HCT116 (cell line): ENCODE measurements around the gene ZMYM2. TPM values are rescaled to one million over a fixed set of nuclear protein-coding genes. Genes with fewer than 3 reads are reported as not detected.

Experiments
- ATAC-seq: fragments of 200-7000 bp; cut with Tn5 transposase; 2 replicates; pipeline ENCODE4 v1.9.1; 2020; ENCODE audit warnings: mild to moderate bottlenecking, moderate library complexity
- BruUV-seq: library from RNA; stranded (reverse); fragments of 400-500 nt; replicated peaks from 2 replicates; lab custom pipeline; 2021; lab: Mats Ljungman, UMichigan
- CTCF ChIA-PET: fragments of 300-600 bp; sonication (Branson Sonifier 250); formaldehyde crosslinking; loops from one replicate; lab custom pipeline; 2021; ENCODE audit warnings: antibody characterized with exemption; lab: Charles Lee
- POLR2A ChIA-PET: fragments of 300-600, 350-600 bp; sonication (Branson Sonifier 250); formaldehyde crosslinking; loops from one replicate; lab custom pipeline; 2021; ENCODE audit warnings: antibody characterized with exemption; lab: Charles Lee
- RAD21 ChIA-PET, 2 experiments: fragments of 300-600 bp; sonication (Branson Sonifier 250); formaldehyde crosslinking; loops; one replicate each; lab custom pipeline; 2023; ENCODE audit warnings: low total read pairs in 2 of 2; ENCODE audit not compliant: uncharacterized antibody in 2 of 2, unreplicated experiment in 2 of 2, low non-redundant PET in 1 of 2; lab: Charles Lee
- DNase-seq: peaks from one replicate; pipeline ENCODE4 v3.0.0-alpha.2; 2010; ENCODE audit warnings: low read depth, low spot score
- H2AFZ ChIP-seq: fragments of 200-600 bp; shearing (Covaris generic), sonication (generic); 2 replicates; pipeline ENCODE4 v1.6.1; 2017; ENCODE audit warnings: low read depth, mixed run types, mixed read lengths, antibody characterized with exemption, low read length; ENCODE audit not compliant: poor library complexity, severe bottlenecking
- H3K27ac ChIP-seq: 2 replicates; pipeline ENCODE4 v1.5.1; 2012; ENCODE audit warnings: low read depth, low read length
- H3K27me3 ChIP-seq: fragments of 200-600 bp; sonication (generic); 2 replicates; pipeline ENCODE4 v1.6.1; 2016; ENCODE audit warnings: mixed run types, low read length, mixed read lengths; ENCODE audit not compliant: insufficient read depth
- H3K36me3 ChIP-seq, 2 experiments: fragments of 200-500 bp in 1 of 2; fragments of 200-600 bp in 1 of 2; sonication (Bioruptor generic) in 1 of 2; sonication (generic) in 1 of 2; 2 replicates each; pipeline versions ENCODE4 v1.5.1 to v1.6.1; 2014 to 2016; ENCODE audit warnings: low read length in 2 of 2, inconsistent platforms in 1 of 2, mixed read lengths in 1 of 2, mixed run types in 1 of 2; ENCODE audit not compliant: insufficient read depth in 2 of 2, control insufficient read depth in 1 of 2
- H3K4me1 ChIP-seq, 2 experiments: fragments of 200-600 bp in 1 of 2; sonication (generic) in 1 of 2; 2 replicates each; pipeline versions ENCODE4 v1.5.1 to v1.6.1; 2012 to 2017; ENCODE audit warnings: low read length in 2 of 2, inconsistent platforms in 1 of 2, mild to moderate bottlenecking in 1 of 2, mixed read lengths in 1 of 2, mixed run types in 1 of 2, moderate library complexity in 1 of 2; ENCODE audit not compliant: insufficient read depth in 2 of 2, control insufficient read depth in 1 of 2
- H3K4me2 ChIP-seq: fragments of 200-600 bp; sonication (generic); 2 replicates; pipeline ENCODE4 v1.6.1; 2017; ENCODE audit warnings: mixed run types, low read length, mixed read lengths
- H3K4me3 ChIP-seq, 2 experiments: fragments of 200-600 bp in 1 of 2; sonication (generic) in 1 of 2; replicated peaks in 1 of 2; 2 replicates each; pipeline ENCODE4 v1.5.1; 2011 to 2016; ENCODE audit warnings: low read length in 2 of 2, control low read depth in 1 of 2, low read depth in 1 of 2, mild to moderate bottlenecking in 1 of 2, mixed read lengths in 1 of 2, mixed run types in 1 of 2
- H3K79me2 ChIP-seq: fragments of 200-600 bp; sonication (generic); 2 replicates; pipeline ENCODE4 v1.6.1; 2017; ENCODE audit warnings: mild to moderate bottlenecking, mixed run types, low read length, moderate library complexity, mixed read lengths; ENCODE audit not compliant: insufficient read depth
- H3K9ac ChIP-seq: fragments of 200-600 bp; sonication (generic); 2 replicates; pipeline ENCODE4 v1.6.1; 2016; ENCODE audit warnings: low read length, mixed read lengths
- H3K9me2 ChIP-seq: fragments of 200-600 bp; sonication (generic), shearing (Covaris generic); 2 replicates; pipeline ENCODE4 v1.6.1; 2017; ENCODE audit warnings: mixed run types, mild to moderate bottlenecking, moderate library complexity; ENCODE audit not compliant: insufficient read depth
- H3K9me3 ChIP-seq, 2 experiments: fragments of 200-500 bp in 1 of 2; fragments of 200-600 bp in 1 of 2; sonication (Bioruptor generic) in 1 of 2; sonication (generic) in 1 of 2; 2 replicates each; pipeline ENCODE4 v1.6.1; 2014 to 2017; ENCODE audit warnings: low read length in 2 of 2, mixed read lengths in 2 of 2, inconsistent platforms in 1 of 2, low read depth in 1 of 2, mild to moderate bottlenecking in 1 of 2, mixed run types in 1 of 2, moderate library complexity in 1 of 2; ENCODE audit not compliant: control insufficient read depth in 1 of 2, insufficient read depth in 1 of 2
- H4K20me1 ChIP-seq: fragments of 200-600 bp; sonication (generic), shearing (Covaris generic); 2 replicates; pipeline ENCODE4 v1.6.1; 2017; ENCODE audit warnings: mixed run types, mild to moderate bottlenecking, moderate library complexity; ENCODE audit not compliant: insufficient read depth
- CEBPB ChIP-seq: IDR thresholded peaks from 2 replicates; pipeline ENCODE4 v1.6.1; 2012; ENCODE audit warnings: low read depth
- EZH2 ChIP-seq: fragments of 200-600 bp; sonication (generic); IDR thresholded peaks from 2 replicates; pipeline ENCODE4 v1.6.1; 2017; ENCODE audit warnings: antibody characterized with exemption, mixed run types
- EZH2phosphoT487 ChIP-seq: fragments of 200-600 bp; IDR thresholded peaks from 2 replicates; pipeline ENCODE4 v1.6.1; 2018; ENCODE audit warnings: antibody characterized with exemption, borderline replicate concordance
- POLR2AphosphoS5 ChIP-seq: IDR thresholded peaks from 2 replicates; pipeline ENCODE4 v1.6.1; 2011; ENCODE audit warnings: mild to moderate bottlenecking, low read depth, low read length, moderate library complexity
- RAD21 ChIP-seq: IDR thresholded peaks from 2 replicates; pipeline ENCODE4 v1.6.1; 2012; ENCODE audit warnings: low read depth, mild to moderate bottlenecking
- SIN3A ChIP-seq: IDR thresholded peaks from 2 replicates; pipeline ENCODE4 v1.6.1; 2012; ENCODE audit warnings: low read depth
- TCF7L2 ChIP-seq: IDR thresholded peaks from 2 replicates; pipeline ENCODE4 v1.7.0; 2011; ENCODE audit warnings: borderline replicate concordance, inconsistent platforms; ENCODE audit not compliant: insufficient read depth, insufficient read length; ENCODE audit errors: extremely low read depth
- intact Hi-C: fragments of 100-400 bp; cut with micrococcal nuclease; formaldehyde crosslinking; loops from 2 replicates; pipeline ENCODE4 v1.10.0; 2022
- total RNA-seq: library from RNA; stranded (reverse); gene quantifications from one replicate; pipeline ENCODE4 v1.2.1, GENCODE V29; 2021; ENCODE audit not compliant: unreplicated experiment
- TF ChIP-seq, protein P1 (sequence below), 3 experiments: fragments of 200-600 bp in 1 of 3; sonication (generic) in 1 of 3; IDR thresholded peaks in 2 of 3; conservative IDR thresholded peaks in 1 of 3; 2 replicates each; pipeline ENCODE4 v1.5.1; 2012 to 2017; ENCODE audit warnings: low read depth in 2 of 3, low read length in 2 of 3, antibody characterized with exemption in 1 of 3, borderline replicate concordance in 1 of 3, control low read depth in 1 of 3, mild to moderate bottlenecking in 1 of 3, mixed read lengths in 1 of 3, mixed run types in 1 of 3, moderate library complexity in 1 of 3; ENCODE audit not compliant: insufficient read depth in 1 of 3
- TF ChIP-seq, protein P2 (sequence below): IDR thresholded peaks from 2 replicates; pipeline ENCODE4 v1.6.1; 2012
- TF ChIP-seq, protein P3 (sequence below): IDR thresholded peaks from 2 replicates; pipeline ENCODE4 v1.6.1; 2012

Gene ZMYM2
- total RNA-seq, 1 experiment from 2014 or later, result 53.0 TPM

DNA sequence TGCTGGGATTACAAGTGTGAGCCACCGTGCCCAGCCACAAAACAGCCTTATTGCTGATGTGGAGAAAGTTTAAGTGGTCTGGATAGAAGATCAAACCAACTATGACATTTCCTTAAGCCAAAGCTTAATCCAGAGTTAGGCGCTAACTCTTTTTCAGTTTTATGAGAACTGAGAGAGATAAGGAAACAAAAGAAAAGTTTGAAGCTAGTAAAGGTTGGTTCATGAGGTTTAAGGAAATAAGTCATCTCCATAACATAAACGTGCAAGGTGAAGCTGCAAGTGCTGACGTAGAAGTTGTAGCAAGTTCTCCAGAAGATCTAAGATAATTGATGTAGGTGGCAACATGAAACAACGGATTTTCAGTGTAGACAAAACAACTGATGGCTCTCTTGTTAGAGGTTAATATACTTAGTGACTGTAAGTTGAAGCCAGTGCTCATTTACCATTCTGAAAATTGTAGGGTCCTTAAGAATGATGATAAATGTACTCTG is 41.6 kb downstream of the ZMYM2 start:
- H3K4me2 ChIP-seq, result no peak overlapping the region
- ATAC-seq (no peak), DNase-seq (no peak)
- H3K36me3 ChIP-seq, result peaks cover 3 to 21% of the 10 kb centered on the region in 2 experiments; a peak in 2 of 4 replicates
- no peaks in the 10 kb centered on the region; the same call in none of the 2 replicates for H4K20me1 ChIP-seq
- intact Hi-C loops, result no loop called here
- H3K9ac ChIP-seq, result no peak overlapping the region
- peaks cover 77% of the 10 kb centered on the region for H3K79me2 ChIP-seq
- H3K4me3 ChIP-seq, result no peak overlapping the region
- RAD21 ChIA-PET, result no interaction called here
- H3K4me1 ChIP-seq, result no peaks in the 10 kb centered on the region
- H3K9me3 ChIP-seq, result no peaks in the 10 kb centered on the region
- TF ChIP-seq, protein P1, sequence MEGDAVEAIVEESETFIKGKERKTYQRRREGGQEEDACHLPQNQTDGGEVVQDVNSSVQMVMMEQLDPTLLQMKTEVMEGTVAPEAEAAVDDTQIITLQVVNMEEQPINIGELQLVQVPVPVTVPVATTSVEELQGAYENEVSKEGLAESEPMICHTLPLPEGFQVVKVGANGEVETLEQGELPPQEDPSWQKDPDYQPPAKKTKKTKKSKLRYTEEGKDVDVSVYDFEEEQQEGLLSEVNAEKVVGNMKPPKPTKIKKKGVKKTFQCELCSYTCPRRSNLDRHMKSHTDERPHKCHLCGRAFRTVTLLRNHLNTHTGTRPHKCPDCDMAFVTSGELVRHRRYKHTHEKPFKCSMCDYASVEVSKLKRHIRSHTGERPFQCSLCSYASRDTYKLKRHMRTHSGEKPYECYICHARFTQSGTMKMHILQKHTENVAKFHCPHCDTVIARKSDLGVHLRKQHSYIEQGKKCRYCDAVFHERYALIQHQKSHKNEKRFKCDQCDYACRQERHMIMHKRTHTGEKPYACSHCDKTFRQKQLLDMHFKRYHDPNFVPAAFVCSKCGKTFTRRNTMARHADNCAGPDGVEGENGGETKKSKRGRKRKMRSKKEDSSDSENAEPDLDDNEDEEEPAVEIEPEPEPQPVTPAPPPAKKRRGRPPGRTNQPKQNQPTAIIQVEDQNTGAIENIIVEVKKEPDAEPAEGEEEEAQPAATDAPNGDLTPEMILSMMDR (IDR thresholded peaks at IDR 0.05 in 2 of 3, conservative IDR thresholded peaks at IDR 0.05 in 1 of 3; ENCODE audit: borderline replicate concordance in 1 of 3, insufficient read depth in 1 of 3, low read depth in 2 of 3, low read length in 2 of 3), result no peak
- TF ChIP-seq POLR2AphosphoS5 (no peak), CEBPB (no peak), RAD21 (no peak), TCF7L2 (no peak), EZH2phosphoT487 (no peak), SIN3A (no peak), EZH2 (no peak)
- TF ChIP-seq, protein P2, sequence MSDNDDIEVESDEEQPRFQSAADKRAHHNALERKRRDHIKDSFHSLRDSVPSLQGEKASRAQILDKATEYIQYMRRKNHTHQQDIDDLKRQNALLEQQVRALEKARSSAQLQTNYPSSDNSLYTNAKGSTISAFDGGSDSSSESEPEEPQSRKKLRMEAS, result no peak
- TF ChIP-seq, protein P3, sequence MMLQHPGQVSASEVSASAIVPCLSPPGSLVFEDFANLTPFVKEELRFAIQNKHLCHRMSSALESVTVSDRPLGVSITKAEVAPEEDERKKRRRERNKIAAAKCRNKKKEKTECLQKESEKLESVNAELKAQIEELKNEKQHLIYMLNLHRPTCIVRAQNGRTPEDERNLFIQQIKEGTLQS, result no peak
- POLR2A ChIA-PET, result no interaction called here
- H3K9me2 ChIP-seq, result no peaks in the 10 kb centered on the region
- BruUV-seq, result no TSS peak
- H3K27ac ChIP-seq, result no peak overlapping the region
- no peaks in the 10 kb centered on the region for H3K27me3 ChIP-seq
- no peak overlapping the region for H2AFZ ChIP-seq
- CTCF ChIA-PET, result interaction anchor here (1.5 kb wide), 1 partner anchor 14 kb away, joined by 3 read pairs; no protein-coding TSS in a partner anchor
